DND-41 (cell line): ENCODE measurements around the gene ACR.

Source experiments
- ATAC-seq: fragments of 200-7000 bp; cut with Tn5 transposase; 3 replicates; pipeline ENCODE4 v1.9.1; 2021; ENCODE audit warnings: low read depth; ENCODE audit not compliant: insufficient read depth
- DNase-seq: peaks from one replicate; pipeline ENCODE4 v3.0.0-alpha.2; 2020
- H2AFZ ChIP-seq: 2 replicates; pipeline ENCODE4 v1.6.0; 2012; ENCODE audit warnings: low read depth, low read length
- H3K27ac ChIP-seq: 2 replicates; pipeline ENCODE4 v1.5.1; 2012; ENCODE audit warnings: low read length, inconsistent platforms
- H3K27me3 ChIP-seq: fragments of 200-600 bp; sonication (generic); 2 replicates; pipeline ENCODE4 v1.6.0; 2012; ENCODE audit warnings: low read length, mild to moderate bottlenecking, inconsistent platforms; ENCODE audit not compliant: insufficient read depth, poor library complexity
- H3K36me3 ChIP-seq: 2 replicates; pipeline ENCODE4 v1.5.1; 2012; ENCODE audit warnings: low read length, inconsistent platforms; ENCODE audit not compliant: insufficient read depth
- H3K4me1 ChIP-seq: 2 replicates; pipeline ENCODE4 v1.5.1; 2012; ENCODE audit warnings: mild to moderate bottlenecking, low read length; ENCODE audit not compliant: insufficient read depth
- H3K4me2 ChIP-seq: 2 replicates; pipeline ENCODE4 v1.6.0; 2012; ENCODE audit warnings: mild to moderate bottlenecking, moderate library complexity, low read length, inconsistent platforms; ENCODE audit not compliant: insufficient read depth
- H3K4me3 ChIP-seq, 2 experiments: fragments of 200-600 bp in 1 of 2; shearing (Covaris generic) in 1 of 2; 2 replicates each; pipeline ENCODE4 v1.5.1; 2012 to 2016; ENCODE audit warnings: inconsistent platforms in 2 of 2, low read length in 2 of 2, mild to moderate bottlenecking in 2 of 2, low read depth in 1 of 2, moderate library complexity in 1 of 2
- H3K79me2 ChIP-seq: 2 replicates; pipeline ENCODE4 v1.6.0; 2012; ENCODE audit warnings: low read length, inconsistent platforms; ENCODE audit not compliant: insufficient read depth
- H3K9ac ChIP-seq: 2 replicates; pipeline ENCODE4 v1.6.0; 2012; ENCODE audit warnings: low read depth, mild to moderate bottlenecking, inconsistent platforms, low read length, moderate library complexity
- H3K9me3 ChIP-seq: 2 replicates; pipeline ENCODE4 v1.5.1; 2012; ENCODE audit warnings: low read length, moderate library complexity, mild to moderate bottlenecking, inconsistent platforms; ENCODE audit not compliant: insufficient read depth, severe bottlenecking
- H4K20me1 ChIP-seq: 2 replicates; pipeline ENCODE4 v1.6.0; 2012; ENCODE audit warnings: low read length; ENCODE audit not compliant: insufficient read depth
- EZH2 ChIP-seq: IDR thresholded peaks from 3 replicates; pipeline ENCODE4 v1.6.1; 2012; ENCODE audit warnings: borderline replicate concordance, low read depth, mild to moderate bottlenecking, moderate library complexity, low read length, inconsistent platforms; ENCODE audit not compliant: severe bottlenecking
- TF ChIP-seq, protein P1 (sequence below): IDR thresholded peaks from 2 replicates; pipeline ENCODE4 v1.5.1; 2012; ENCODE audit warnings: borderline replicate concordance, low read length, moderate library complexity, mild to moderate bottlenecking; ENCODE audit not compliant: poor library complexity, severe bottlenecking; ENCODE audit errors: extremely low read depth

ACR gene

DNA sequence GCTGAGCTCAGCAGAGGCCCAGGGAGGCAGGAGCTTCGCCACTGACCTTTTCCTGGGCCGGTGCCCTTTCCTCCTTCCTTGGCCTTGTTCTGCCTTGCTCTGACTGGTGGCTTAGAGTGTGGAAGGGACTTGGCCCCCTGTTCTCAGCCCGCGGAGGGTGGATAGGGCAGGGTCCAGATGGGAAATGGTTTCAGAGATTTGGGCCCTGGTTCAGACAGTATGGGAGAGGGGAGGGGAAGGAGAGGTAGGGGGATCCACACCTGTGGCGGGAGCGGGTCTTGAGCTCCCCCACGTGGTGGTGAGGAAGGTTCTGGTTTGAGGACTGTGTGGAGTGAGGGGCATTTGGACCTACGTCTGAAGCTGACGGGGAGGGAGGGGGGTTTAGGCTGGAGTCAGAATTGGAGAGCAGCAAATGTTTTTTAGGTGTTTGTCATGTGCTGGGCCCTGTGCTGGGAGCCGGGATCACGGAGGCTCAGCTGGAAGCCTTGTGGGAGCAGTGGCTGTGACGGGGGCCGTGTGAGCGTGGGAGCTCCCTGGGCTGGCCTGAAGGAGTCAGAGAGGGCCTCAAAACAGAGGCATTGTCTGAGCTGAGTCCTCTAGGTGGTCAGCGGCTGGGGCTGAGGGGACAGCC is 38.1 kb upstream of the ACR start:
- Histone ChIP-seq H2AFZ (no peak overlapping the region), H3K4me1 (peaks cover 10% of the 10 kb centered on the region), H3K9me3 (no peaks in the 10 kb centered on the region), H3K27ac (no peak overlapping the region), H3K27me3 (no peaks in the 10 kb centered on the region), H3K36me3 (no peaks in the 10 kb centered on the region), H3K79me2 (no peaks in the 10 kb centered on the region), H3K4me2 (no peak overlapping the region), H4K20me1 (0 out of 2 replicates have a peak, but pooled peaks cover 3% of the 10 kb centered on the region), H3K9ac (no peak overlapping the region), H3K4me3 (no peak overlapping the region)
- no peak for ATAC-seq
- no peak for DNase-seq
- TF ChIP-seq EZH2, result no peak
- TF ChIP-seq, protein P1, sequence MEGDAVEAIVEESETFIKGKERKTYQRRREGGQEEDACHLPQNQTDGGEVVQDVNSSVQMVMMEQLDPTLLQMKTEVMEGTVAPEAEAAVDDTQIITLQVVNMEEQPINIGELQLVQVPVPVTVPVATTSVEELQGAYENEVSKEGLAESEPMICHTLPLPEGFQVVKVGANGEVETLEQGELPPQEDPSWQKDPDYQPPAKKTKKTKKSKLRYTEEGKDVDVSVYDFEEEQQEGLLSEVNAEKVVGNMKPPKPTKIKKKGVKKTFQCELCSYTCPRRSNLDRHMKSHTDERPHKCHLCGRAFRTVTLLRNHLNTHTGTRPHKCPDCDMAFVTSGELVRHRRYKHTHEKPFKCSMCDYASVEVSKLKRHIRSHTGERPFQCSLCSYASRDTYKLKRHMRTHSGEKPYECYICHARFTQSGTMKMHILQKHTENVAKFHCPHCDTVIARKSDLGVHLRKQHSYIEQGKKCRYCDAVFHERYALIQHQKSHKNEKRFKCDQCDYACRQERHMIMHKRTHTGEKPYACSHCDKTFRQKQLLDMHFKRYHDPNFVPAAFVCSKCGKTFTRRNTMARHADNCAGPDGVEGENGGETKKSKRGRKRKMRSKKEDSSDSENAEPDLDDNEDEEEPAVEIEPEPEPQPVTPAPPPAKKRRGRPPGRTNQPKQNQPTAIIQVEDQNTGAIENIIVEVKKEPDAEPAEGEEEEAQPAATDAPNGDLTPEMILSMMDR, result no peak

DNA sequence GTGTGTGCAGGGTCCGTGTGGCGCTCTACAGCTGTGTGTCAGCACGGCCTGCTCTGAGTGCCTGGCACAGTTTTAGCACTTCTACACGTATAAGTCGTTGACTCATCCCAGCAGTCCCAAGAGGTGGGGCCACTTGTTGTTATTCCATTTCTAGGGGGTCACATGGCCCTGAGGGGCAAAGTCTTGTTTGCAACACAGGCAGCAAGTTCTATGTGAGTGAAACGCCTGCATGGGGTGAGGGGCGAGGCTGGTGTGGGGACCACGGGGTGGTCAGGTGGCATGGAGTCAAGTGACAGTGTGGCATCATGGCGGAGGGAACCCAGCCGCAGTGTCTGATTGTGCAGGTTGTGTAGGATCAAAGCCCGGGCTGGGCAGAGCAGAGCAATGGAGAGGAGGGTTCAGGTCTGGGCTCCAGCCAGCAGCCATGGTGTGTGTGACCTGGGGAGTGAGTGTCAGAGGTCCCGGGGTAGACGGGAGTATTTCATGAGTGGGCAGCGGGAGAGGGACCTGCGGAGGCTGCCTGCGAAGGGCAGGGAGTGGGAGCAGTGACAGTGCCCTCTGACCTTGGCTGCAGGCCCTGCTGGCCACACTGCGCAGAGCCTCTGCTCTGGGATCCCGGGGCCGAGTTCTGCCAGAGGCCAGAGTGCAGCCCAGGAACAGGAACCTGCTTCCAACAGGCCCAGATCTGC is 37.5 kb upstream of the ACR start:
- Histone ChIP-seq H3K79me2 (no peaks in the 10 kb centered on the region), H3K27ac (no peak overlapping the region), H3K4me3 (no peak overlapping the region), H4K20me1 (0 out of 2 replicates have a peak, but pooled peaks cover 3% of the 10 kb centered on the region), H3K9me3 (no peaks in the 10 kb centered on the region), H3K36me3 (no peaks in the 10 kb centered on the region), H3K4me1 (peaks cover 10% of the 10 kb centered on the region), H3K27me3 (no peaks in the 10 kb centered on the region), H2AFZ (no peak overlapping the region), H3K9ac (no peak overlapping the region), H3K4me2 (no peak overlapping the region)
- DNase-seq (no peak), ATAC-seq (no peak)
- TF ChIP-seq, protein P1, result no peak
- no peak for TF ChIP-seq EZH2

DNA sequence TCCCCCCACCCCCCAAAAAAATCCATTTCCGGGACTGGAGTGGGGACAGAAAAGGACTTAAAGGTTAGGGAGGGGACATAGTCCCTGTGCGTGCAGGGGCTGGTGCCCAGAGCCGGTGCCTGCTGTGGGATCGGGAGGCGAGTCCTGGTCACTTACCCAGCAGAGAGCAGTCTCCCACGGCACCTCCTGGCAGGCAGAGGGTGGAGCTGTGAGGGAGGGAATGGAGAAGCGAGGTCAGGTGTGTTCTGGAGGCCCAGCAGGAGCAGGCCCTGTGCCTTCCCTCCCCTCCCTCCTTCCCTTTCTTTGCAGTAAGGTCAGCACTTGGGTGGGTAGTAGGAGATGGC is 37.0 kb upstream of the ACR start:
- ATAC-seq, result no peak
- Histone ChIP-seq H3K27me3 (no peaks in the 10 kb centered on the region), H3K9ac (no peak overlapping the region), H2AFZ (no peak overlapping the region), H3K4me2 (no peak overlapping the region), H4K20me1 (0 out of 2 replicates have a peak, but pooled peaks cover 3% of the 10 kb centered on the region), H3K9me3 (no peaks in the 10 kb centered on the region), H3K27ac (no peak overlapping the region), H3K4me1 (peaks cover 10% of the 10 kb centered on the region), H3K4me3 (no peak overlapping the region), H3K79me2 (no peaks in the 10 kb centered on the region), H3K36me3 (no peaks in the 10 kb centered on the region)
- TF ChIP-seq, protein P1, result no peak
- no peak for TF ChIP-seq EZH2
- no peak for DNase-seq
